ENCODE data around the gene PSMC1. TPM values are rescaled to one million over a fixed set of nuclear protein-coding genes. Genes with fewer than 3 reads are reported as not detected.

The PSMC1 gene
- total and polyA plus RNA-seq, 2 of the 4 experiments (the other 2 are of a cell fraction) = 181 to 194 TPM

DNA sequence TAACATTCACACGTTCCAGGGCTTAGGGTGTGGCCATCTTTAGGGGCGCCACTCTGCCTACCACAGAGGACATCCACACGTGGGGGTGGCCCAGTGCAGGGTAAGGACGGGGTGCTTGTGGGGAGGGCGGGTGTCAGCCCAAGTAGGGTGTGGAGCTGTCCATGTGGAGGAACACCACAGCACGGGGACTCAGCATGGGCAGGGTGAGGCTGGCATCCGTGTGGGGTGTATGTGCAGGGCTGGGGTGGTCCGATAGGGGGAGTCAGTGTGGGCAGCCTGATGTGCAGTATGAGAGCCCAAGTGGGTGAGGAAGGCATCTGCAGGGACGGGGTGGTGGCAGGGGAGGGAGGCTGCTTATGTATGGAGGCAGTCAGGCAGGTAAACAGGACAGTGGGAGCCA, 17.7 kb downstream of the PSMC1 start:
- no TSS peak for BruUV-seq (replicated peaks)
- no peak overlapping the region for H2AK9ac ChIP-seq (replicated peaks; ENCODE audit: low read depth, low read length, poor library complexity)
- no peak overlapping the region for H3K14ac ChIP-seq (replicated peaks; ENCODE audit: low read depth, low read length)
- H3K27me3 ChIP-seq (ENCODE audit: control insufficient read depth, insufficient read depth, low read length) = no peaks in the 10 kb centered on the region
- H3K36me3 ChIP-seq (ENCODE audit: control insufficient read depth, insufficient read depth, low read length) = peaks cover 40% of the 10 kb centered on the region
- H3K18ac ChIP-seq (ENCODE audit: low read depth, low read length) = no peak overlapping the region
- H2BK120ac ChIP-seq (ENCODE audit: low read depth, low read length) = no peak overlapping the region
- H3K56ac ChIP-seq (ENCODE audit: extremely low read depth, insufficient read depth, low read length) = no peak overlapping the region
- POLR2A ChIA-PET (ENCODE audit: unreplicated experiment) = no interaction called here
- H4K5ac ChIP-seq (ENCODE audit: low read depth, low read length) = no peak overlapping the region
- H3K4me1 ChIP-seq (ENCODE audit: control insufficient read depth, insufficient read depth, low read length) = no peaks in the 10 kb centered on the region
- CTCF ChIA-PET = no interaction called here
- peaks cover 9% of the 10 kb centered on the region for H3K9me1 ChIP-seq (ENCODE audit: insufficient read depth, low read length)
- H3K4me3 ChIP-seq (ENCODE audit: insufficient read depth, low read depth, low read length) = no peak overlapping the region
- H3K4me2 ChIP-seq (ENCODE audit: low read depth, low read length) = no peak overlapping the region
- no peak overlapping the region for H2BK5ac ChIP-seq (ENCODE audit: low read depth, low read length, poor library complexity, severe bottlenecking)
- no peak overlapping the region for H4K91ac ChIP-seq (ENCODE audit: insufficient read depth, low read depth, low read length)
- no peak overlapping the region for H3K9ac ChIP-seq (ENCODE audit: low read depth, low read length)
- H2BK15ac ChIP-seq (ENCODE audit: low read depth, low read length) = no peak overlapping the region
- DNase-seq (no peak), ATAC-seq (ENCODE audit: low read depth) (no peak)
- H2AK5ac ChIP-seq (ENCODE audit: low read depth, low read length) = no peak overlapping the region
- H2AFZ ChIP-seq (replicated peaks; ENCODE audit: low read length, poor library complexity) = no peak overlapping the region
- H3K79me1 ChIP-seq (ENCODE audit: low read depth in 1 of 2, low read length in 2 of 2) = no peaks in the 10 kb centered on the region; a peak in 2 of 4 replicates
- no peaks in the 10 kb centered on the region for H4K20me1 ChIP-seq (ENCODE audit: insufficient read depth, low read length)
- no peak overlapping the region for H3K4ac ChIP-seq (ENCODE audit: low read depth, low read length)
- H3K23ac ChIP-seq (ENCODE audit: low read depth, low read length) = no peak overlapping the region
- TF ChIP-seq, protein P1, sequence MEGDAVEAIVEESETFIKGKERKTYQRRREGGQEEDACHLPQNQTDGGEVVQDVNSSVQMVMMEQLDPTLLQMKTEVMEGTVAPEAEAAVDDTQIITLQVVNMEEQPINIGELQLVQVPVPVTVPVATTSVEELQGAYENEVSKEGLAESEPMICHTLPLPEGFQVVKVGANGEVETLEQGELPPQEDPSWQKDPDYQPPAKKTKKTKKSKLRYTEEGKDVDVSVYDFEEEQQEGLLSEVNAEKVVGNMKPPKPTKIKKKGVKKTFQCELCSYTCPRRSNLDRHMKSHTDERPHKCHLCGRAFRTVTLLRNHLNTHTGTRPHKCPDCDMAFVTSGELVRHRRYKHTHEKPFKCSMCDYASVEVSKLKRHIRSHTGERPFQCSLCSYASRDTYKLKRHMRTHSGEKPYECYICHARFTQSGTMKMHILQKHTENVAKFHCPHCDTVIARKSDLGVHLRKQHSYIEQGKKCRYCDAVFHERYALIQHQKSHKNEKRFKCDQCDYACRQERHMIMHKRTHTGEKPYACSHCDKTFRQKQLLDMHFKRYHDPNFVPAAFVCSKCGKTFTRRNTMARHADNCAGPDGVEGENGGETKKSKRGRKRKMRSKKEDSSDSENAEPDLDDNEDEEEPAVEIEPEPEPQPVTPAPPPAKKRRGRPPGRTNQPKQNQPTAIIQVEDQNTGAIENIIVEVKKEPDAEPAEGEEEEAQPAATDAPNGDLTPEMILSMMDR (conservative IDR thresholded peaks at IDR 0.05; ENCODE audit: low read depth, low read length) = no peak
- TF ChIP-seq MXI1 (IDR thresholded peaks at IDR 0.05; ENCODE audit: borderline replicate concordance, low read depth, low read length) (no peak), BHLHE40 (IDR thresholded peaks at IDR 0.05; ENCODE audit: low read depth, low read length) (no peak), RFX5 (IDR thresholded peaks at IDR 0.05; ENCODE audit: low read depth, low read length) (no peak), RAD21 (IDR thresholded peaks at IDR 0.05; ENCODE audit: low read length) (no peak)
- TF ChIP-seq, protein P2, sequence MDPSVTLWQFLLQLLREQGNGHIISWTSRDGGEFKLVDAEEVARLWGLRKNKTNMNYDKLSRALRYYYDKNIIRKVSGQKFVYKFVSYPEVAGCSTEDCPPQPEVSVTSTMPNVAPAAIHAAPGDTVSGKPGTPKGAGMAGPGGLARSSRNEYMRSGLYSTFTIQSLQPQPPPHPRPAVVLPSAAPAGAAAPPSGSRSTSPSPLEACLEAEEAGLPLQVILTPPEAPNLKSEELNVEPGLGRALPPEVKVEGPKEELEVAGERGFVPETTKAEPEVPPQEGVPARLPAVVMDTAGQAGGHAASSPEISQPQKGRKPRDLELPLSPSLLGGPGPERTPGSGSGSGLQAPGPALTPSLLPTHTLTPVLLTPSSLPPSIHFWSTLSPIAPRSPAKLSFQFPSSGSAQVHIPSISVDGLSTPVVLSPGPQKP (IDR thresholded peaks at IDR 0.05; ENCODE audit: borderline replicate concordance, low read depth, low read length) = no peak
- H2BK20ac ChIP-seq (ENCODE audit: low read depth, low read length) = no peak overlapping the region
- in situ Hi-C loops (cut with MboI; ENCODE audit: low sequenced_read_pairs) = no loop called here
- WGBS, 2 experiments (ENCODE audit: extremely low coverage in 2 of 2, insufficient read length in 1 of 2) = 78% methylated on average over 4 of the region's 9 CpGs; no CpG with 5 or more reads in 1 of the 2 experiments
- intact Hi-C loops (cut with micrococcal nuclease) = no loop called here
- no peak overlapping the region for H3K27ac ChIP-seq (ENCODE audit: insufficient read depth, low read length)
- dilution Hi-C loops (cut with HindIII; ENCODE audit: low sequenced_read_pairs, unreplicated experiment) = no loop called here
- H4K8ac ChIP-seq (ENCODE audit: low read depth in 2 of 2, low read length in 2 of 2) = no peak overlapping the region; a peak in 1 of 4 replicates
- no peaks in the 10 kb centered on the region for H3K9me3 ChIP-seq (ENCODE audit: control insufficient read depth, insufficient read depth, low read length)

All from IMR-90 (cell line).